ENCODE data around the gene SYT15.

Gene SYT15

DNA sequence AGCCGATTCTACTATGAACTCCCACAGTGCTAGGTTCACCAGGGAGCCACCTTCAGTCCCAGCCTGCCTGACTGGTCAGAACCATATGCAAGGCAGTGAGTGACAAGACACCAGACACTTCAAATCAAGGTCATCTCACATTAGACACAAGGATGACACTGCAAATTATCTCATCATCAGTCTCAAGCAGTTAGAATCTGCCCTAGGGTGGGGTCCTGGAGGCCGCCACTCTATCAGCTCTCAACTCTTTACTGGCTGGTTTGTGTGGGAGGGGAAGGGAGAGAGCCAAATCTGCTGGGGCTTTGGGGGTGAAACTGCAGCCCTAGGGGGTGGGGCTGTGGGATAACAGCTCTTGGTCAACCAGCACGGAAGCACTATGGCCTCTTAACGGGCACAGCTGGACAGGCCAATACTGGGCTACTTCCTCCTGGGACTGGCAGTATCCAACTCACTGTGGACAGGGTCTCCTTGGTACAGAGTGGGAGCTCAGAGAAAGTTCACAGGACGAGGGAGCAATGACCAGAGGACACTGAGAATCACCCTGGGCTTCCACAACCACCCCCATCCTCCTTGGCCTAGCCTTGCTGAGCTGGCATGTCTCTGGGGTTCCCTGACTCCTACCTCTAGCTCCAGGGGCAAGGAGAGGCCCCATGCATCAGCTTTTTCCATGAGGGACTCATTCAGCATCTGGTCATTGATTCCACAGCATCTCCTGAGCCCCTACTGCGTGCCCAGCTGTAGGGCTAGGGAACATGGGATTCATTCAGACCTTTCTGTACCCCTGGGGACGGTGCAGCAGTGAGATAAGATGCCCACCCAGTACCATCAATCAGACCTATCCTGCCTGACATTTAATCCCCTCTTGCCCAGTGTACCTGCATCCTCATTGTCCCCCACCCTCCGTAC lies 27.9 kb upstream of the SYT15 start:
- Histone ChIP-seq H3K27me3 (ENCODE audit: insufficient read depth, low read length, poor library complexity) (no peaks in the 10 kb centered on the region), H3K56ac (ENCODE audit: low read length) (no peak overlapping the region), H3K79me2 (ENCODE audit: control insufficient read depth, insufficient read depth, low read length) (no peaks in the 10 kb centered on the region)

DNA sequence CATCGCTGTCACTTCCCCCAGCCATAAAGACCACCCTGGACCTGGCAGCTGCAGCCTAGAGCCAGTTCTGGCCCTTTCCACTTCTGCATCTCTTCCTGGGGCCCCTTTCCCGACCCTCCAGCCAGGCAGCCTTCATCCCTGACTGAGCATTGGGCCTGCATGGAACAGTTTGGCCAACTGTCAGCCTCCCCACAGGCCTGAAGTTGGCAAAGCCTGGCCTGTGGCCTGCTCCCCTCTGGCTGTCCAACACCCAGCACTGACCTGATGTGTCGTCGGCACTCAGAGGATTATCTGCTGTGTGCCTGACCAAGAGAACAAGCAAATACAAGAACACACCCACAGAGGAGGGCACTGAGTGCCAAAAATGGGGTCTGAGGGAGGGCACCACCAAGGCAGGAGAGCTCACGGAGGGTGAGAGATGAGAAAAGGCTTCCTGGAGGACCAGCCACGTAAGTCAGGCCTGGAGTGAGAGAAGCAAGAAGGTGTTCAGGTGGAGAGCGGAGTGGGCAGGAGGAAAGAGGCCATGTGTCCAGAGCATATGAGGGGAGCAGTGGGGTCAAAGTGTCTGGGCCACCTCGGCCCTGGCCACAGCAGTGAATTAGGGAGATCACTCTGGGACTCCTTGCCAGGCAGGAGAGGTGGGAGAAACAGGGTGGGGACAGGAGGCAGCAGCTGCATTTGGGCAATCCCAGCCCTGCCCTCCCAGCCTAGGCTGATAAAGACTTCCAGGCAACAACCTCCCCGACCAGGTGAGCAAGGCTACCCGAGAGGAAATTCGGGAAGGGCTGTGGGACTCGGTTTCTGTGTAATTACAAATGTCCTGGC lies 27.0 kb upstream of the SYT15 start:
- H3K79me1 ChIP-seq (ENCODE audit: low read length): no peaks in the 10 kb centered on the region
- H2BK120ac ChIP-seq (ENCODE audit: low read depth, low read length): no peak overlapping the region

More for the DNA sequence above, 27.9 kb upstream of the SYT15 start:
- no peak overlapping the region for H3K4ac ChIP-seq (ENCODE audit: low read depth, low read length)
- H3K27ac ChIP-seq (ENCODE audit: low read depth, low read length): no peak overlapping the region
- H4K8ac ChIP-seq (ENCODE audit: low read depth, low read length): no peak overlapping the region
- H3K23ac ChIP-seq (ENCODE audit: low read length): no peak overlapping the region
- H2BK15ac ChIP-seq (replicated peaks; ENCODE audit: low read depth): no peak overlapping the region
- H3K36me3 ChIP-seq (ENCODE audit: control insufficient read depth, insufficient read depth, low read length): no peaks in the 10 kb centered on the region
- no peak overlapping the region for H3K4me2 ChIP-seq (ENCODE audit: low read length)
- H3K9ac ChIP-seq (ENCODE audit: low read length): no peak overlapping the region
- no peak overlapping the region for H4K5ac ChIP-seq (ENCODE audit: low read length)
- H3K79me1 ChIP-seq (ENCODE audit: low read length): no peaks in the 10 kb centered on the region
- DNase-seq: no peak
- H3K18ac ChIP-seq (ENCODE audit: low read length): no peak overlapping the region
- WGBS (ENCODE audit: extremely low coverage, insufficient coverage, low lambda C conversion rate): no CpG with 5 or more reads among the region's 8 CpGs
- no peak overlapping the region for H2BK5ac ChIP-seq (ENCODE audit: low read length)
- H2AK5ac ChIP-seq (ENCODE audit: low read length): no peak overlapping the region
- H3K4me3 ChIP-seq (ENCODE audit: low read length): no peak overlapping the region
- H3K4me1 ChIP-seq (ENCODE audit: control insufficient read depth, low read depth, low read length): peaks cover 1% of the 10 kb centered on the region
- no peak overlapping the region for H2BK120ac ChIP-seq (ENCODE audit: low read depth, low read length)

DNA sequence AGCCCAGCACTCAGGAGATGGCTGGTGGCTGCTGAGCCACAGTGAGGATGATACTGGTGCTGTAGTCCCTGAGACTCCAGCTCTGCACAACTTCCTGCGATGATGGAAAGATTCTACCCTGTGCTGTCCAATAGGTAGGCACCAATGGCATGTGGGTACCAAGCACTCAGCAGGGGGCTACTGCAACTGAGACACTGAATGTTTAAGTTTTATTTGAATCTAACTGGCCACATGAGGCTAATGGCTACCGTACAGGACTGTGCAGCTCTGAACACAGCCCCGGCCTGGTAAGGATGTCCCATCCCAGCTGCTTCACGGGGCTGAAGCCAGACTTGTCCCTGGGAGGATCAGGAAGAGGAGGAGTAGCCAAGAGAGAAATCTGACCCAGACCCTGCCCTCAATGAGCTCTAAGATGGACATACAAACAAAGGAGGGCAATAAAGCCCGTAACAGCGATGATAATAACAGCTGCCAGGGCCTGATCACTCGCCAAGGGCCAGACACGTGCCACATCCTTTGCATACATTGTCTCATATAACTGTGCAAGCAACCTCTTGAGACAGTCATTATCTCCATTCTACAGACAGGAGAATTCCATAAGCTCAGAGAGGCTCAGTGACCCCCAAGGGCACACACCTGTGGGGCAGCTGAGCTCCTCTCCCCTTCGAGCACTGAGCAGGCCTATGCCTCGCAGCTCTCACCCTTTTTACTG lies 26.2 kb upstream of the SYT15 start:
- Histone ChIP-seq H2BK120ac (ENCODE audit: low read depth, low read length) (no peak overlapping the region), H3K79me2 (ENCODE audit: control insufficient read depth, insufficient read depth, low read length) (no peaks in the 10 kb centered on the region), H3K9ac (ENCODE audit: low read length) (no peak overlapping the region), H3K18ac (ENCODE audit: low read length) (no peak overlapping the region), H2BK15ac (replicated peaks; ENCODE audit: low read depth) (no peak overlapping the region), H3K4ac (ENCODE audit: low read depth, low read length) (no peak overlapping the region), H3K4me1 (ENCODE audit: control insufficient read depth, low read depth, low read length) (peaks cover 3% of the 10 kb centered on the region), H3K27me3 (ENCODE audit: insufficient read depth, low read length, poor library complexity) (no peaks in the 10 kb centered on the region), H2AK5ac (ENCODE audit: low read length) (no peak overlapping the region), H4K8ac (ENCODE audit: low read depth, low read length) (no peak overlapping the region), H3K23ac (ENCODE audit: low read length) (no peak overlapping the region), H3K79me1 (ENCODE audit: low read length) (no peaks in the 10 kb centered on the region), H3K4me3 (ENCODE audit: low read length) (no peak overlapping the region), H3K4me2 (ENCODE audit: low read length) (no peak overlapping the region), H3K56ac (ENCODE audit: low read length) (no peak overlapping the region), H3K27ac (ENCODE audit: low read depth, low read length) (no peak overlapping the region), H3K36me3 (ENCODE audit: control insufficient read depth, insufficient read depth, low read length) (no peaks in the 10 kb centered on the region), H4K5ac (ENCODE audit: low read length) (no peak overlapping the region), H2BK5ac (ENCODE audit: low read length) (no peak overlapping the region)
- no peak for DNase-seq
- no CpG with 5 or more reads among the region's 10 CpGs for WGBS (ENCODE audit: extremely low coverage, insufficient coverage, low lambda C conversion rate)

More for the DNA sequence above, 27.0 kb upstream of the SYT15 start:
- no peak overlapping the region for H3K4ac ChIP-seq (ENCODE audit: low read depth, low read length)
- WGBS (ENCODE audit: extremely low coverage, insufficient coverage, low lambda C conversion rate): no CpG with 5 or more reads among the region's 12 CpGs
- no peak overlapping the region for H2BK15ac ChIP-seq (replicated peaks; ENCODE audit: low read depth)
- no peak overlapping the region for H3K4me3 ChIP-seq (ENCODE audit: low read length)
- H3K18ac ChIP-seq (ENCODE audit: low read length): no peak overlapping the region
- no peak overlapping the region for H3K4me2 ChIP-seq (ENCODE audit: low read length)
- H3K27ac ChIP-seq (ENCODE audit: low read depth, low read length): no peak overlapping the region
- no peak for DNase-seq
- no peaks in the 10 kb centered on the region for H3K27me3 ChIP-seq (ENCODE audit: insufficient read depth, low read length, poor library complexity)
- no peak overlapping the region for H4K8ac ChIP-seq (ENCODE audit: low read depth, low read length)
- H3K23ac ChIP-seq (ENCODE audit: low read length): no peak overlapping the region
- H2AK5ac ChIP-seq (ENCODE audit: low read length): no peak overlapping the region
- no peak overlapping the region for H3K9ac ChIP-seq (ENCODE audit: low read length)
- H3K56ac ChIP-seq (ENCODE audit: low read length): no peak overlapping the region
- no peak overlapping the region for H2BK5ac ChIP-seq (ENCODE audit: low read length)
- H3K36me3 ChIP-seq (ENCODE audit: control insufficient read depth, insufficient read depth, low read length): no peaks in the 10 kb centered on the region
- H4K5ac ChIP-seq (ENCODE audit: low read length): no peak overlapping the region
- H3K79me2 ChIP-seq (ENCODE audit: control insufficient read depth, insufficient read depth, low read length): no peaks in the 10 kb centered on the region
- H3K4me1 ChIP-seq (ENCODE audit: control insufficient read depth, low read depth, low read length): peaks cover 1% of the 10 kb centered on the region

DNA sequence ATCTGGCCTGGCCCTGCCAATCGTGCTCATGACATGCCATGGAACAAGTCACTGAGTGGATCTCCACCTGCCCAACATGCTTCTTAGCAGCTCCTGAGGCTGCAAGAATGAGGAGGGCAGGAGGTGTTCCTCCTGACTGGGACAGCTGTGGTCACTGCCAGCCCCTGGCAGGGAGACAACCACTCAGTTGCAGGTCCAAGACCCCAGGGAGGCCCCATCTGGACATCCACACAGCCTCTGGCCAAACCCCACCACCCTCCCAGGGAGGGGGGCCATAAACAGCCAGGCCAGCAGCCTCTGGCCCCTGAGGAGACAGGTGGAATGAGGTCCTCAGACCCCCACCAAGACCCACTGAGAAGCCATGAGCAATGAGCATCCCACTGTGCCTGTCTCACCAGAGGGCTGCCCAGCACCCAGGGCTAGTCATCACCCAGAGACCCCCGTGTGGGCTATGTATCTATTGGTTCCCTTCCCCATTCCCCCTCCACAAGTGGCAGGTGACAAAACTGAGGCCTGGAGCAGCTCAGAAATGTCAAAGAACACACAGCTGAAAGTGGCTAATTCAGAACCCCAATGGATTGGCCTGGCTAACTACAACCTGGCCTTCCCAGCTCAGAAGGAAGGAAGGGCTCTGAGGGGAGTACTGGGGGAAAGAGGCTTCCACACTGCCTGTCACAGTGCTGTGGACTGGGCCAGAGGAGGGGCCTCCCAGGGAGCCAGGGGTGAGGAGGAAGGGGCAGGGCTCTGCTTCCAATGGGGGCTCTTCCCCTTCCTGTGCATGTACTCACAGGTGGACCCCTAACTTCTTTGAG lies 25.5 kb upstream of the SYT15 start:
- Histone ChIP-seq H3K18ac (ENCODE audit: low read length) (no peak overlapping the region), H3K4me3 (ENCODE audit: low read length) (no peak overlapping the region), H3K79me1 (ENCODE audit: low read length) (no peaks in the 10 kb centered on the region), H2BK120ac (ENCODE audit: low read depth, low read length) (no peak overlapping the region), H3K27me3 (ENCODE audit: insufficient read depth, low read length, poor library complexity) (no peaks in the 10 kb centered on the region), H4K8ac (ENCODE audit: low read depth, low read length) (no peak overlapping the region), H3K56ac (ENCODE audit: low read length) (no peak overlapping the region), H4K5ac (ENCODE audit: low read length) (no peak overlapping the region), H2BK15ac (replicated peaks; ENCODE audit: low read depth) (no peak overlapping the region), H3K4ac (ENCODE audit: low read depth, low read length) (no peak overlapping the region), H3K23ac (ENCODE audit: low read length) (no peak overlapping the region), H3K79me2 (ENCODE audit: control insufficient read depth, insufficient read depth, low read length) (no peaks in the 10 kb centered on the region), H3K4me1 (ENCODE audit: control insufficient read depth, low read depth, low read length) (peaks cover 3% of the 10 kb centered on the region), H3K36me3 (ENCODE audit: control insufficient read depth, insufficient read depth, low read length) (no peaks in the 10 kb centered on the region), H3K27ac (ENCODE audit: low read depth, low read length) (no peak overlapping the region), H2BK5ac (ENCODE audit: low read length) (no peak overlapping the region), H3K4me2 (ENCODE audit: low read length) (no peak overlapping the region), H3K9ac (ENCODE audit: low read length) (no peak overlapping the region), H2AK5ac (ENCODE audit: low read length) (no peak overlapping the region)
- WGBS (ENCODE audit: extremely low coverage, insufficient coverage, low lambda C conversion rate): no CpG with 5 or more reads among the region's 2 CpGs
- DNase-seq: no peak

DNA sequence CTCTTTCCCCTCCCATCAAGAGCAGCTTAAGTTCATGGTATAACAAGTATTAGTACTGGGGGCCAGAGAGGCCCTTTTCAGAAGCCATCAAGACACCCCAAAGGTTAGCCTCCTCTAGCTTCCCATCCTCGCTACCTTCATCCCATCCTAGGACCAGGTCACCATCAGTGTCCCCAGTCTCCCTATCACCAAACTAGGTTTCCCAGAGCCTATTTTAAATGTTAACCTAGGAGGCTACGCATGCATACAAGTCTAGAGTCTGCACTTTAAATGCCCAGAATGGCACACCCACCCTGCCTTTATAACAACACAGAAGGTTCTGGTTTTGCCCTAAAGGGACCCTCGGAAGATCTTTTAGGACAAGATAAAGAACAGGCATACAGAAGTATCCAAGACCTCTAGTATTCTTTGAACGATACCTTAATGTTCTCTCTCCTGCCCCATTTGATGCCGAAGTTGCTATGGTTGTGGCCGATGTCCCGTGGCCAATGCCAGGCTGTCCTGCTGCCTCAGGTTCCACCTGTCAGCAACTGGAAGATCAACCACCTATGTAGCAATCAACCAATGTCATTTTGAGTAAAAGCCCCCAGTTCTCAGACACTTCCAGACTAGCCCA lies 24.7 kb upstream of the SYT15 start:
- H3K27me3 ChIP-seq (ENCODE audit: insufficient read depth, low read length, poor library complexity): no peaks in the 10 kb centered on the region
- H3K23ac ChIP-seq (ENCODE audit: low read length): peak overlapping the region; percentile 66
- no peak overlapping the region for H4K5ac ChIP-seq (ENCODE audit: low read length)
- H3K4ac ChIP-seq (ENCODE audit: low read depth, low read length): no peak overlapping the region
- no peak overlapping the region for H3K4me2 ChIP-seq (ENCODE audit: low read length)
- no peak overlapping the region for H3K27ac ChIP-seq (ENCODE audit: low read depth, low read length)
- H3K4me1 ChIP-seq (ENCODE audit: control insufficient read depth, low read depth, low read length): peaks cover 3% of the 10 kb centered on the region
- H3K18ac ChIP-seq (ENCODE audit: low read length): no peak overlapping the region
- H3K36me3 ChIP-seq (ENCODE audit: control insufficient read depth, insufficient read depth, low read length): no peaks in the 10 kb centered on the region
- H3K79me1 ChIP-seq (ENCODE audit: low read length): no peaks in the 10 kb centered on the region
- H3K4me3 ChIP-seq (ENCODE audit: low read length): no peak overlapping the region
- no peak overlapping the region for H3K9ac ChIP-seq (ENCODE audit: low read length)
- no peaks in the 10 kb centered on the region for H3K79me2 ChIP-seq (ENCODE audit: control insufficient read depth, insufficient read depth, low read length)
- H4K8ac ChIP-seq (ENCODE audit: low read depth, low read length): no peak overlapping the region
- no peak overlapping the region for H2BK120ac ChIP-seq (ENCODE audit: low read depth, low read length)
- no peak overlapping the region for H2BK5ac ChIP-seq (ENCODE audit: low read length)
- no peak overlapping the region for H2AK5ac ChIP-seq (ENCODE audit: low read length)
- H2BK15ac ChIP-seq (replicated peaks; ENCODE audit: low read depth): no peak overlapping the region
- WGBS (ENCODE audit: extremely low coverage, insufficient coverage, low lambda C conversion rate): no CpG with 5 or more reads among the region's 7 CpGs
- no peak overlapping the region for H3K56ac ChIP-seq (ENCODE audit: low read length)
- no peak for DNase-seq
